ENCODE data around the gene KRT8. TPM values are rescaled to one million over a fixed set of nuclear protein-coding genes. Genes with fewer than 3 reads are reported as not detected.
"Not testable (repeated sequence)": the region's sequence is repeated elsewhere in the genome, so short reads cannot be mapped to it uniquely, and the experiment has no call there.

Gene KRT8
- total RNA-seq, 1 experiment from 2014 or later, result 441 TPM

DNA sequence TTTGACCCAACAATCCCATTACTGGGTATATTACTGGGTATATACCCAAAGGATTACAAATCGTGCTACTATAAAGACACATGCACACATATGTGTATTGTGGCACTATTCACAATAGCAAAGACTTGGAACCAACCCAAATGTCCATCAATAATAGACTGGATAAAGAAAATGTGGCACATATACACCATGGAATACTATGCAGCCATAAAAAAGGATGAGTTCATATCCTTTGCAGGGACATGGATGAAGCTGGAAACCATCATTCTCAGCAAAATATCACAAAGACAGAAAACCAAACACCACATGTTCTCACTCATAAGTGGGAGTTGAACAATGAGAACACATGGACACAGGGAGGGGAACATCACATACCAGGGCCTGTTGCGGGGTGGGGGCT, 48.8 kb downstream of the KRT8 start:
- not testable (repeated sequence) for DNase-seq (ENCODE audit: extremely low read depth, low read depth)

GRCh38 chr12:52851787-52852186, 53.1 kb downstream of the KRT8 start:
- no peak for DNase-seq (ENCODE audit: extremely low read depth, low read depth)

DNA sequence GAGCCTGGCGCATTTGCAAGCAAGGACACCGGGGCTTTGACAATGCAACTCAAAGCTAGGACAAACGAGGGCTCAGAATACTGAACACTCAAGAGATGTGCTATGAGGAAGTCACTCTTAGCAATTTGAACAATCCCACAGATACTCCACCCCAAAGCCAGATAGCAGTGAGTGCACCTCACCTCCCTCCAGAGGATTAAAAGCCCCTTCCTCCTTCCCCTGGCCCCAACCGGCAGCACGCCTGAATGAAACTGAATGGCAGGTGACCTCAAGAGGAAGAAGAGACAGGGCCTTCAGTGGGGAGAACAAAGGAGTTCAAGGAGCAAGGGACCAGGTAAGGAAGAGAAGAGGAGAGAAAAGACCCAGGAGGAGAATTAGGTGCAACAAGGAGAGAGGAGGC, 54.2 kb downstream of the KRT8 start:
- DNase-seq (ENCODE audit: extremely low read depth, low read depth), result no peak

GRCh38 chr12:52849511-52849910, 55.4 kb downstream of the KRT8 start:
- DNase-seq (ENCODE audit: extremely low read depth, low read depth), result no peak

GRCh38 chr12:52848661-52849255, 56.1 kb downstream of the KRT8 start, which contains the start of gene KRT78:
Gene KRT78, minus strand, starts transcription at chr12:52848994. Its CDS starts 64 bp downstream, at chr12:52848930.
- DNase-seq (ENCODE audit: extremely low read depth, low read depth), result no peak

DNA sequence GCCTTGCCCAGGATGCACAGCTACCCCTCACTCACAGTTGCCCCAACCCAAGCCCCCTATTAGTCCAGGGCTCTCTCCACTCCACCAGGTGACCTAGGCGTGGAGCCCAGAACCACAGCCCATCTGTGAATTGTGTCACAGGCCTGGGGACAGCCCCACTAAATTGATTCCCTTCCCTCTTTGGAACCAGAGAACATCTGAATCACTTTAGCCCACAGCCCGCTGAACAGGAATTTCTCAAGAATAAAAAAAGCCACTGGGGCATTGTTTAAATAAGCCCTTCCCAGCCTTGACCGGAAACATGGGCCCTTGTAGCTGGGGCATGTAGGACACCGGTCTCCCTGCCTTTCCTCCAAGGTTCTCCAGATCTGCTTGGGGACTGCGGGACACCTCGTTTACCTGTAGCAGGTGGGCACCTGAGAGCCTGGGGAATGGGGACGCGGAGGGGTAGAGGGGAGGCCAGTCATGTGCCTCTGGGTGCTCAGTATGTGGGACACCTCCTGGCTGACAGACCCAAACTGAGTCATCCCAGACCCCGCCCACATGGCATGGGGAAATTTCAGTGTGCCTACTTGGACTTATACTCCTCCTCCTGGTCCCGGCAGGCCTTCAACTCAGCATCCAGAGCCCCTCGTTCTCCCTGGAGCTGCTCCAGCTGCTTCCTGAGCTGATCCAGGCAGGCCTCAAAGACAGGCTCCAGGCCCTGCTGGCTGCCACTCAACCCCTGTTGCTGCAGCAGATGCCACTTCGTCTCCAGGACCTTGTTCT, 57.4 kb downstream of the KRT8 start:
- DNase-seq (ENCODE audit: extremely low read depth, low read depth), result no peak

Other genes starting within 250 kb of the KRT8 start
- not detected in 2 replicates for gene KRT1, start 224.7 kb downstream of the KRT8 start, total RNA-seq (2014; rRNA removed; shearing (Covaris generic))
- gene KRT77, start 201.6 kb downstream of the KRT8 start, total RNA-seq (2014; rRNA removed; shearing (Covaris generic)), result not detected in 2 replicates
- gene KRT76, start 127.7 kb downstream of the KRT8 start, total RNA-seq (2014; rRNA removed; shearing (Covaris generic)), result not detected in 2 replicates
- gene KRT3, start 109.0 kb downstream of the KRT8 start, total RNA-seq (2014; rRNA removed; shearing (Covaris generic)), result not detected in 2 replicates
- gene KRT4, start 91.0 kb downstream of the KRT8 start, total RNA-seq (2014; rRNA removed; shearing (Covaris generic)), result not detected in 2 replicates
- gene KRT79, start 70.8 kb downstream of the KRT8 start, total RNA-seq (2014; rRNA removed; shearing (Covaris generic)), result not detected in 2 replicates
- not detected in 2 replicates for gene KRT78, start 56.1 kb downstream of the KRT8 start, total RNA-seq (2014; rRNA removed; shearing (Covaris generic))
- gene KRT18, start 44.0 kb upstream of the KRT8 start, total RNA-seq (2014; rRNA removed; shearing (Covaris generic)), result 692 and 718 TPM in 2 replicates
- 827 and 879 TPM in 2 replicates for gene EIF4B, start 101.4 kb upstream of the KRT8 start, total RNA-seq (2014; rRNA removed; shearing (Covaris generic))
- 12.1 and 16.9 TPM in 2 replicates for gene TNS2, start 145.0 kb upstream of the KRT8 start, total RNA-seq (2014; rRNA removed; shearing (Covaris generic))
- 24.4 and 28.5 TPM in 2 replicates for gene SPRYD3, start 174.3 kb upstream of the KRT8 start, total RNA-seq (2014; rRNA removed; shearing (Covaris generic))
- 53.1 and 54.9 TPM in 2 replicates for gene IGFBP6, start 192.6 kb upstream of the KRT8 start, total RNA-seq (2014; rRNA removed; shearing (Covaris generic))
- gene SOAT2, start 198.4 kb upstream of the KRT8 start, total RNA-seq (2014; rRNA removed; shearing (Covaris generic)), result not detected in 2 replicates

All from NCI-H460 (cell line).